ENCODE measurements around the gene CAMKMT.

The CAMKMT gene

GRCh38 chr2:44559108-44559507 is 197.4 kb downstream of the CAMKMT start:
- H3K14ac ChIP-seq (ENCODE audit: low read length): no peak overlapping the region
- H3K27me3 ChIP-seq (ENCODE audit: control insufficient read depth in 3 of 3, insufficient read depth in 3 of 3, low read depth in 1 of 3, low read length in 3 of 3): no peaks in the 10 kb centered on the region
- H3K18ac ChIP-seq (ENCODE audit: low read length): no peak overlapping the region
- no peak overlapping the region for H2BK15ac ChIP-seq (ENCODE audit: low read length)
- WGBS, 2 donors (ENCODE audit: extremely low coverage in 2 of 2, insufficient read length in 2 of 2, insufficient replicate concordance in 1 of 2): no CpG with 5 or more reads among the region's 1 CpG
- H4K8ac ChIP-seq (ENCODE audit: low read depth, low read length): no peak overlapping the region
- H3K4me1 ChIP-seq (ENCODE audit: control insufficient read depth in 2 of 2, insufficient read depth in 1 of 2, low read depth in 1 of 2, low read length in 2 of 2): peaks cover 3 to 6% of the 10 kb centered on the region in 2 donors
- H3K4me3 ChIP-seq (ENCODE audit: low read length in 2 of 2): no peak overlapping the region
- no peak overlapping the region for H3K23ac ChIP-seq (ENCODE audit: low read depth, low read length, poor library complexity)
- H2BK12ac ChIP-seq (ENCODE audit: low read length): no peak overlapping the region
- no peak overlapping the region for H3K4me2 ChIP-seq (ENCODE audit: insufficient read depth, low read length, poor library complexity, severe bottlenecking)
- H3K4ac ChIP-seq (ENCODE audit: low read length): no peak overlapping the region
- H3K9me3 ChIP-seq (replicated peaks in 1 of 2; ENCODE audit: control insufficient read depth in 2 of 2, insufficient read depth in 1 of 2, low read depth in 1 of 2, low read length in 2 of 2): no peaks in the 10 kb centered on the region
- no peaks in the 10 kb centered on the region for H3K79me1 ChIP-seq (ENCODE audit: low read depth, low read length)
- no peak overlapping the region for H2AFZ ChIP-seq (ENCODE audit: low read length)
- no peak overlapping the region for H2BK5ac ChIP-seq (ENCODE audit: low read length)
- no peak overlapping the region for H3K27ac ChIP-seq (replicated peaks; ENCODE audit: low read length)
- no peak overlapping the region for H4K91ac ChIP-seq (ENCODE audit: low read depth, low read length, poor library complexity)
- H3K36me3 ChIP-seq (replicated peaks in 1 of 2; ENCODE audit: control insufficient read depth in 2 of 2, insufficient read depth in 2 of 2, low read length in 2 of 2): no peaks in the 10 kb centered on the region
- no peak for DNase-seq (ENCODE audit: low spot score)
- H2AK5ac ChIP-seq (ENCODE audit: low read depth, low read length): no peak overlapping the region
- H3K9ac ChIP-seq (ENCODE audit: low read depth, low read length, poor library complexity): no peak overlapping the region
- H2BK120ac ChIP-seq (ENCODE audit: low read depth, low read length): no peak overlapping the region

- no peaks in the 10 kb centered on the region for H3K36me3 ChIP-seq (replicated peaks in 1 of 2; ENCODE audit: control insufficient read depth in 2 of 2, insufficient read depth in 2 of 2, low read length in 2 of 2)
- H2BK12ac ChIP-seq (ENCODE audit: low read length): no peak overlapping the region
Observed at GRCh38 chr2:44560352-44560751, 198.6 kb downstream of the CAMKMT start.

GRCh38 chr2:44560941-44561340 is 199.2 kb downstream of the CAMKMT start:
- Histone ChIP-seq H3K4me3 (ENCODE audit: low read length in 2 of 2) (no peak overlapping the region), H3K79me1 (ENCODE audit: low read depth, low read length) (no peaks in the 10 kb centered on the region), H3K18ac (ENCODE audit: low read length) (no peak overlapping the region), H4K8ac (ENCODE audit: low read depth, low read length) (no peak overlapping the region), H3K14ac (ENCODE audit: low read length) (no peak overlapping the region), H2BK5ac (ENCODE audit: low read length) (no peak overlapping the region), H3K9me3 (replicated peaks in 1 of 2; ENCODE audit: control insufficient read depth in 2 of 2, insufficient read depth in 1 of 2, low read depth in 1 of 2, low read length in 2 of 2) (no peaks in the 10 kb centered on the region), H3K27me3 (ENCODE audit: control insufficient read depth in 3 of 3, insufficient read depth in 3 of 3, low read depth in 1 of 3, low read length in 3 of 3) (no peaks in the 10 kb centered on the region), H2BK15ac (ENCODE audit: low read length) (no peak overlapping the region), H2AFZ (ENCODE audit: low read length) (no peak overlapping the region), H3K9ac (ENCODE audit: low read depth, low read length, poor library complexity) (no peak overlapping the region), H4K91ac (ENCODE audit: low read depth, low read length, poor library complexity) (no peak overlapping the region), H2AK5ac (ENCODE audit: low read depth, low read length) (no peak overlapping the region), H2BK12ac (ENCODE audit: low read length) (no peak overlapping the region), H3K36me3 (replicated peaks in 1 of 2; ENCODE audit: control insufficient read depth in 2 of 2, insufficient read depth in 2 of 2, low read length in 2 of 2) (no peaks in the 10 kb centered on the region), H3K4me2 (ENCODE audit: insufficient read depth, low read length, poor library complexity, severe bottlenecking) (no peak overlapping the region), H3K23ac (ENCODE audit: low read depth, low read length, poor library complexity) (no peak overlapping the region), H3K4ac (ENCODE audit: low read length) (no peak overlapping the region), H3K4me1 (ENCODE audit: control insufficient read depth in 2 of 2, insufficient read depth in 1 of 2, low read depth in 1 of 2, low read length in 2 of 2) (no peaks in the 10 kb centered on the region), H2BK120ac (ENCODE audit: low read depth, low read length) (no peak overlapping the region), H3K27ac (replicated peaks; ENCODE audit: low read length) (no peak overlapping the region)
- DNase-seq (ENCODE audit: low spot score): no peak
- no CpG with 5 or more reads among the region's 1 CpG for WGBS, 2 donors (ENCODE audit: extremely low coverage in 2 of 2, insufficient read length in 2 of 2, insufficient replicate concordance in 1 of 2)

More at GRCh38 chr2:44560352-44560751, 198.6 kb downstream of the CAMKMT start:
- Histone ChIP-seq H4K8ac (ENCODE audit: low read depth, low read length) (no peak overlapping the region), H2BK15ac (ENCODE audit: low read length) (no peak overlapping the region), H2AK5ac (ENCODE audit: low read depth, low read length) (no peak overlapping the region), H3K4me1 (ENCODE audit: control insufficient read depth in 2 of 2, insufficient read depth in 1 of 2, low read depth in 1 of 2, low read length in 2 of 2) (peaks cover under 1 to 5% of the 10 kb centered on the region in 2 donors), H3K9me3 (replicated peaks in 1 of 2; ENCODE audit: control insufficient read depth in 2 of 2, insufficient read depth in 1 of 2, low read depth in 1 of 2, low read length in 2 of 2) (no peaks in the 10 kb centered on the region), H3K23ac (ENCODE audit: low read depth, low read length, poor library complexity) (no peak overlapping the region), H3K27me3 (ENCODE audit: control insufficient read depth in 3 of 3, insufficient read depth in 3 of 3, low read depth in 1 of 3, low read length in 3 of 3) (no peaks in the 10 kb centered on the region), H4K91ac (ENCODE audit: low read depth, low read length, poor library complexity) (no peak overlapping the region), H3K4me2 (ENCODE audit: insufficient read depth, low read length, poor library complexity, severe bottlenecking) (no peak overlapping the region), H2AFZ (ENCODE audit: low read length) (no peak overlapping the region), H2BK5ac (ENCODE audit: low read length) (no peak overlapping the region), H2BK120ac (ENCODE audit: low read depth, low read length) (no peak overlapping the region), H3K18ac (ENCODE audit: low read length) (no peak overlapping the region), H3K4me3 (ENCODE audit: low read length in 2 of 2) (no peak overlapping the region), H3K4ac (ENCODE audit: low read length) (no peak overlapping the region), H3K79me1 (ENCODE audit: low read depth, low read length) (no peaks in the 10 kb centered on the region), H3K27ac (replicated peaks; ENCODE audit: low read length) (no peak overlapping the region), H3K14ac (ENCODE audit: low read length) (no peak overlapping the region), H3K9ac (ENCODE audit: low read depth, low read length, poor library complexity) (no peak overlapping the region)
- WGBS, 2 donors (ENCODE audit: extremely low coverage in 2 of 2, insufficient read length in 2 of 2, insufficient replicate concordance in 1 of 2): no CpG with 5 or more reads among the region's 4 CpGs
- no peak for DNase-seq (ENCODE audit: low spot score)

- no peaks in the 10 kb centered on the region for H3K79me1 ChIP-seq (ENCODE audit: low read depth, low read length)
- peaks cover 3 to 7% of the 10 kb centered on the region in 2 donors for H3K4me1 ChIP-seq (ENCODE audit: control insufficient read depth in 2 of 2, insufficient read depth in 1 of 2, low read depth in 1 of 2, low read length in 2 of 2)
- H3K9me3 ChIP-seq (replicated peaks in 1 of 2; ENCODE audit: control insufficient read depth in 2 of 2, insufficient read depth in 1 of 2, low read depth in 1 of 2, low read length in 2 of 2): no peaks in the 10 kb centered on the region
- no peak overlapping the region for H3K4ac ChIP-seq (ENCODE audit: low read length)
- H2BK120ac ChIP-seq (ENCODE audit: low read depth, low read length): no peak overlapping the region
- no peak overlapping the region for H2BK12ac ChIP-seq (ENCODE audit: low read length)
- no peak overlapping the region for H3K4me2 ChIP-seq (ENCODE audit: insufficient read depth, low read length, poor library complexity, severe bottlenecking)
- DNase-seq (ENCODE audit: low spot score): no peak
- no peaks in the 10 kb centered on the region for H3K27me3 ChIP-seq (ENCODE audit: control insufficient read depth in 3 of 3, insufficient read depth in 3 of 3, low read depth in 1 of 3, low read length in 3 of 3)
- no peak overlapping the region for H3K9ac ChIP-seq (ENCODE audit: low read depth, low read length, poor library complexity)
- no peak overlapping the region for H4K8ac ChIP-seq (ENCODE audit: low read depth, low read length)
- no peak overlapping the region for H3K14ac ChIP-seq (ENCODE audit: low read length)
- no peak overlapping the region for H2BK5ac ChIP-seq (ENCODE audit: low read length)
- no peak overlapping the region for H3K18ac ChIP-seq (ENCODE audit: low read length)
- H3K27ac ChIP-seq (replicated peaks; ENCODE audit: low read length): no peak overlapping the region
- no peak overlapping the region for H4K91ac ChIP-seq (ENCODE audit: low read depth, low read length, poor library complexity)
- H2AK5ac ChIP-seq (ENCODE audit: low read depth, low read length): no peak overlapping the region
- H3K23ac ChIP-seq (ENCODE audit: low read depth, low read length, poor library complexity): no peak overlapping the region
- no peak overlapping the region for H2AFZ ChIP-seq (ENCODE audit: low read length)
- H3K4me3 ChIP-seq (ENCODE audit: low read length in 2 of 2): no peak overlapping the region
- WGBS, 2 donors (ENCODE audit: extremely low coverage in 2 of 2, insufficient read length in 2 of 2, insufficient replicate concordance in 1 of 2): no CpG with 5 or more reads among the region's 5 CpGs
- no peaks in the 10 kb centered on the region for H3K36me3 ChIP-seq (replicated peaks in 1 of 2; ENCODE audit: control insufficient read depth in 2 of 2, insufficient read depth in 2 of 2, low read length in 2 of 2)
- H2BK15ac ChIP-seq (ENCODE audit: low read length): no peak overlapping the region
Observed at GRCh38 chr2:44562737-44563136, 201.0 kb downstream of the CAMKMT start.
